Measurements from ENCODE around the gene CMTM2.
"Not testable (repeated sequence)": the region's sequence is repeated elsewhere in the genome, so short reads cannot be mapped to it uniquely, and the experiment has no call there.

CMTM2 gene

GRCh38 chr16:66630561-66631260, 51.4 kb downstream of the CMTM2 start:
- DNase-seq (ENCODE audit: low read depth), result not testable (repeated sequence)

- not testable (repeated sequence) for DNase-seq (ENCODE audit: low read depth)
Measured at GRCh38 chr16:66631558-66631957, 52.3 kb downstream of the CMTM2 start.

GRCh38 chr16:66634527-66635196, 55.4 kb downstream of the CMTM2 start:
- no peak for DNase-seq (ENCODE audit: low read depth)

GRCh38 chr16:66635406-66635805, 56.1 kb downstream of the CMTM2 start:
- no peak for DNase-seq (ENCODE audit: low read depth)

GRCh38 chr16:66636199-66636598, 56.9 kb downstream of the CMTM2 start:
- DNase-seq (ENCODE audit: low read depth), result no peak

GRCh38 chr16:66637806-66638205, 58.5 kb downstream of the CMTM2 start:
- no peak for DNase-seq (ENCODE audit: low read depth)
